Loucy (cell line): Measurements from ENCODE around the gene PSMG4.

Experiments used
- EZH2phosphoT487 ChIP-seq: fragments of 200-600 bp; IDR thresholded peaks from 2 replicates; pipeline ENCODE4 v1.6.1; 2018; ENCODE audit warnings: antibody characterized with exemption, mild to moderate bottlenecking, moderate library complexity, borderline replicate concordance
- TF ChIP-seq, protein P1 (sequence below): fragments of 200-600 bp; sonication (generic); conservative IDR thresholded peaks from 2 replicates; pipeline ENCODE4 v1.5.1; 2014; ENCODE audit warnings: mild to moderate bottlenecking, antibody characterized with exemption, low read length

DNA sequence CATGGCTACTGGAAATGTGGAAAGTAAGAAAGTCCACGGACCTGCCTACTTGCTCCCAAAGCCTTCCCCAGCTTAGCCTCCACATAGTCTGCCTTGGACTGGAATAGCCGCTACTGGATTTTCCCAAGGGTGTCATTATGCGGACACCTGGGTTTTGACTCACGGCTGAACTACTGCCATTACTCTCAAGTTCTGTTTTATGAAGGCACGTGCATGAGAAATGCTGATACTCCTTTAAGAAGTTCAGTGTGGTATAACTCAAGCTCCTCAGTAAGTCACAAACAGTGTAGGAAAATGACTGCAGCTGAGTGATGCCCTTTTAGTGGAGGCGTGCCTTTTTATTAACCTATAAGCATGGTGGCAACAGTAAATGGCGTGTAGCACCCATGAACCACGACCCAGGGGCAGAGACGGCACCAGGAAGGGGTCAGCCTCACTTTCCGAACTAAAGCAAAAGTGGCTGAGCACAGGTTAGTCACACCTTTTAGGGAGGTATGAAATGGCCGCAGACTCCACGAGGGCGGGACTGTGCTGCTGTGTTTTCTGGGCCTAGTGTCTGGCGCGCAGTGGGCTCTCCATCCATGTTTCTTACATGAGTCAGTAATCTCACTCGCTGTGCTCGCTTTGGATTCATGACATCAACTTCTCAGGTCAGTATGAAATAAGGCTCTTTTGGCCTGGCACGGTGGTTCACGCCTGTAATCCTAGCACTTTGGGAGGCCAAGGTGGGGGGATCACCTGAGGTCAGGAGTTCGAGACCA is 23.9 kb downstream of the PSMG4 start:
- TF ChIP-seq, protein P1, sequence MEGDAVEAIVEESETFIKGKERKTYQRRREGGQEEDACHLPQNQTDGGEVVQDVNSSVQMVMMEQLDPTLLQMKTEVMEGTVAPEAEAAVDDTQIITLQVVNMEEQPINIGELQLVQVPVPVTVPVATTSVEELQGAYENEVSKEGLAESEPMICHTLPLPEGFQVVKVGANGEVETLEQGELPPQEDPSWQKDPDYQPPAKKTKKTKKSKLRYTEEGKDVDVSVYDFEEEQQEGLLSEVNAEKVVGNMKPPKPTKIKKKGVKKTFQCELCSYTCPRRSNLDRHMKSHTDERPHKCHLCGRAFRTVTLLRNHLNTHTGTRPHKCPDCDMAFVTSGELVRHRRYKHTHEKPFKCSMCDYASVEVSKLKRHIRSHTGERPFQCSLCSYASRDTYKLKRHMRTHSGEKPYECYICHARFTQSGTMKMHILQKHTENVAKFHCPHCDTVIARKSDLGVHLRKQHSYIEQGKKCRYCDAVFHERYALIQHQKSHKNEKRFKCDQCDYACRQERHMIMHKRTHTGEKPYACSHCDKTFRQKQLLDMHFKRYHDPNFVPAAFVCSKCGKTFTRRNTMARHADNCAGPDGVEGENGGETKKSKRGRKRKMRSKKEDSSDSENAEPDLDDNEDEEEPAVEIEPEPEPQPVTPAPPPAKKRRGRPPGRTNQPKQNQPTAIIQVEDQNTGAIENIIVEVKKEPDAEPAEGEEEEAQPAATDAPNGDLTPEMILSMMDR, result no peak
- no peak for TF ChIP-seq EZH2phosphoT487
